Tibial nerve (tissue), 4 donors: Measurements from ENCODE around the gene PGGHG. TPM values are rescaled to one million over a fixed set of nuclear protein-coding genes. Genes with fewer than 3 reads are reported as not detected.
"Not testable (repeated sequence)": the region's sequence is repeated elsewhere in the genome, so short reads cannot be mapped to it uniquely, and the experiment has no call there.

Source experiments
- DNase-seq, 2 donors: peaks; one replicate each; pipeline ENCODE4 v3.0.0-alpha.2; 2019; ENCODE audit warnings: low spot score in 2 of 2
- H3K27ac ChIP-seq, 4 donors: fragments of 200-600 bp; sonication (generic) in 3 of 4; one replicate each; pipeline ENCODE4 v1.5.1; 2017 to 2019; ENCODE audit warnings: mild to moderate bottlenecking in 1 of 4
- H3K27me3 ChIP-seq, 2 donors: fragments of 200-600 bp; sonication (generic) in 1 of 2; one replicate each; pipeline versions ENCODE4 v1.5.1 to v1.6.0; 2017 to 2019
- H3K36me3 ChIP-seq, 3 donors: fragments of 200-600 bp; sonication (generic); one replicate each; pipeline ENCODE4 v1.5.1; 2018 to 2019
- H3K4me1 ChIP-seq, 4 donors: fragments of 200-600 bp; sonication (generic) in 3 of 4; one replicate each; pipeline ENCODE4 v1.5.1; 2017 to 2019
- H3K4me3 ChIP-seq, 4 donors: fragments of 200-600 bp; sonication (generic) in 3 of 4; one replicate each; pipeline ENCODE4 v1.5.1; 2017 to 2019; ENCODE audit warnings: mild to moderate bottlenecking in 1 of 4, moderate library complexity in 1 of 4
- H3K9me3 ChIP-seq, 4 donors: fragments of 200-600 bp; sonication (generic) in 3 of 4; one replicate each; pipeline ENCODE4 v1.5.1; 2017 to 2019
- EP300 ChIP-seq, 2 donors: sonication (generic); formaldehyde crosslinking; IDR thresholded peaks; one replicate each; pipeline ENCODE4 v1.6.1; 2017; ENCODE audit warnings: antibody characterized with exemption in 2 of 2, mild to moderate bottlenecking in 1 of 2
- POLR2A ChIP-seq, 2 donors: fragments of 450-650 bp; IDR thresholded peaks; one replicate each; pipeline ENCODE4 v1.6.1; 2017; ENCODE audit warnings: antibody characterized with exemption in 2 of 2, mild to moderate bottlenecking in 2 of 2, moderate library complexity in 2 of 2
- WGBS, 2 donors: methylation state at CpG; one replicate each; pipeline ENCODE4 v1.1.5; 2018; 5-methylcytosine and 5-hydroxymethylcytosine counted together
- total RNA-seq, 4 donors: library from RNA; depleted of rRNA; stranded (reverse); fragments of >200 nt; gene quantifications; one replicate each; pipeline ENCODE4 v1.1.0, GENCODE V29; 2016
- TF ChIP-seq, protein P1 (sequence below), 5 experiments: fragments of 200-600 bp in 3 of 5; fragments of 450-650 bp in 2 of 5; sonication (generic) in 3 of 5; IDR thresholded peaks; one replicate each; pipeline ENCODE4 v1.5.1; 2016 to 2019; ENCODE audit warnings: antibody characterized with exemption in 5 of 5, mild to moderate bottlenecking in 3 of 5, moderate library complexity in 2 of 5

The PGGHG gene
- total RNA-seq, 4 donors from 2014 or later: 43.7 to 166 (median 55.6) TPM

GRCh38 chr11:332651-333480 lies 43.9 kb downstream of the PGGHG start:
- no peak for DNase-seq
- Histone ChIP-seq H3K4me1 (peaks cover 0 to 56% (median 23%) of the 10 kb centered on the region in 4 donors), H3K27ac (no peak overlapping the region), H3K27me3 (no peaks in the 10 kb centered on the region), H3K9me3 (no peaks in the 10 kb centered on the region), H3K36me3 (no peaks in the 10 kb centered on the region), H3K4me3 (no peak overlapping the region)
- 91 to 92% methylated on average over 22 to 23 of the region's 23 CpGs for WGBS, 2 donors
- TF ChIP-seq EP300 (IDR thresholded peaks at IDR 0.05) (no peak), POLR2A (IDR thresholded peaks at IDR 0.05) (no peak)
- TF ChIP-seq, protein P1, sequence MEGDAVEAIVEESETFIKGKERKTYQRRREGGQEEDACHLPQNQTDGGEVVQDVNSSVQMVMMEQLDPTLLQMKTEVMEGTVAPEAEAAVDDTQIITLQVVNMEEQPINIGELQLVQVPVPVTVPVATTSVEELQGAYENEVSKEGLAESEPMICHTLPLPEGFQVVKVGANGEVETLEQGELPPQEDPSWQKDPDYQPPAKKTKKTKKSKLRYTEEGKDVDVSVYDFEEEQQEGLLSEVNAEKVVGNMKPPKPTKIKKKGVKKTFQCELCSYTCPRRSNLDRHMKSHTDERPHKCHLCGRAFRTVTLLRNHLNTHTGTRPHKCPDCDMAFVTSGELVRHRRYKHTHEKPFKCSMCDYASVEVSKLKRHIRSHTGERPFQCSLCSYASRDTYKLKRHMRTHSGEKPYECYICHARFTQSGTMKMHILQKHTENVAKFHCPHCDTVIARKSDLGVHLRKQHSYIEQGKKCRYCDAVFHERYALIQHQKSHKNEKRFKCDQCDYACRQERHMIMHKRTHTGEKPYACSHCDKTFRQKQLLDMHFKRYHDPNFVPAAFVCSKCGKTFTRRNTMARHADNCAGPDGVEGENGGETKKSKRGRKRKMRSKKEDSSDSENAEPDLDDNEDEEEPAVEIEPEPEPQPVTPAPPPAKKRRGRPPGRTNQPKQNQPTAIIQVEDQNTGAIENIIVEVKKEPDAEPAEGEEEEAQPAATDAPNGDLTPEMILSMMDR (IDR thresholded peaks at IDR 0.05): no peak

GRCh38 chr11:333616-334263 lies 44.8 kb downstream of the PGGHG start:
- not testable (repeated sequence) for DNase-seq, H3K27me3 ChIP-seq, H3K4me3 ChIP-seq, H3K9me3 ChIP-seq, H3K36me3 ChIP-seq
- H3K4me1 ChIP-seq: peaks cover 0 to 48% (median 22%) of the 10 kb centered on the region in 4 donors
- WGBS, 2 donors: 84 to 88% methylated on average over 17 of the region's 17 CpGs
- H3K27ac ChIP-seq: peak overlapping the region in 2 of 4 donors; percentile 30 to 89

DNA sequence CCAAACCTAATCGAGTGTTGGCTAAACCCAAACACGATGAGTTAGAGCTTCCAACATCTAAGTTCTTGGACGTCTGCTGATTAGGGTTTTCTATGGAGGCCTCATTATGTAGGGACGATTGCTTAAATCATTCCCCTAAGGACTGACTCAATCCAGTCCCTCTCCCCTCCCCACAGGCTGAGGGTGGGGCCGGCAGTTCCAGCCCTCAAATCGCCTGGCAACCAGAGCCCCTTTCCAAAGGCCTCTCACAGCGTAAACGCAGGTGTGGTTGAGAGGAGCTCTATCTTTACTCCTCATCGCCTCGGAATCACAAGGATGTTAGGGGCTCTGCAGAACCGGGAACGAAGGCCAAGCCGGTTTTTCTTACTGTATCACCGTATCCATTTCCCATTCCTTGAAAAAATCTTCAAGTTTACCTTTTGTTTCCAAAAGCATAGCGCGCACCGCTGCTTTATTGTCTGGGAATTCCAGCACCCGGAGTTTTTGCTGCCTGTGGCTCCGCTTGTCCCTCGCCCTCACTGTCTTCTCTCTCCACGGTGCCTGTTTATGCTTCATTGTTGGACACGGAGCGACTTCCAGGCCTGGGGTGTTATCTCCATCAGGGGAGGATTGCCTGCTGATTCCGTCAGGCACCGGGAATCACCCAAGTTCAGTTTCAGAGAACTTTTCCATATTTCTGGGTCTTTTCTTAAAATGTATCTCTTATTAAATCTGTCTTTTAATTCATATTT lies 45.5 kb downstream of the PGGHG start:
- H3K4me3 ChIP-seq: no peak overlapping the region
- peak overlapping the region in 3 of 4 donors; percentile 6 to 89 (median 30) for H3K27ac ChIP-seq
- no peak for DNase-seq
- TF ChIP-seq EP300 (IDR thresholded peaks at IDR 0.05): peak in 1 of 2 donors; percentile 9
- TF ChIP-seq POLR2A (IDR thresholded peaks at IDR 0.05): no peak
- TF ChIP-seq, protein P1 (IDR thresholded peaks at IDR 0.05): no peak
- H3K36me3 ChIP-seq: no peaks in the 10 kb centered on the region
- H3K27me3 ChIP-seq: no peaks in the 10 kb centered on the region
- H3K9me3 ChIP-seq: no peaks in the 10 kb centered on the region
- 62 to 65% methylated on average over 25 of the region's 25 CpGs for WGBS, 2 donors
- H3K4me1 ChIP-seq: peaks cover 0 to 48% (median 21%) of the 10 kb centered on the region in 4 donors

GRCh38 chr11:335779-336658 lies 47.1 kb downstream of the PGGHG start:
- Histone ChIP-seq H3K4me3 (no peak overlapping the region), H3K27ac (peak overlapping the region; percentile 70 to 94 (median 81)), H3K9me3 (no peaks in the 10 kb centered on the region), H3K4me1 (peaks cover 0 to 55% (median 23%) of the 10 kb centered on the region in 4 donors), H3K36me3 (no peaks in the 10 kb centered on the region), H3K27me3 (no peaks in the 10 kb centered on the region)
- TF ChIP-seq POLR2A (IDR thresholded peaks at IDR 0.05) (peak in 1 of 2 donors; percentile 24), EP300 (IDR thresholded peaks at IDR 0.05) (peak; percentile 44 to 81)
- TF ChIP-seq, protein P1 (IDR thresholded peaks at IDR 0.05): peak in 1 of 5 experiments; percentile 8
- DNase-seq: no peak
- 31 to 34% methylated on average over 14 to 15 of the region's 15 CpGs for WGBS, 2 donors
